HG03571 (cell line): ENCODE results near the gene DNMBP.
"Not testable (repeated sequence)": the region's sequence is repeated elsewhere in the genome, so short reads cannot be mapped to it uniquely, and the experiment has no call there.

ENCODE experiments used
- ATAC-seq: cut with Tn5 transposase; IDR thresholded peaks from one replicate; pipeline ENCODE4 v1.9.1; 2021; ENCODE audit not compliant: unreplicated experiment

DNMBP gene

DNA sequence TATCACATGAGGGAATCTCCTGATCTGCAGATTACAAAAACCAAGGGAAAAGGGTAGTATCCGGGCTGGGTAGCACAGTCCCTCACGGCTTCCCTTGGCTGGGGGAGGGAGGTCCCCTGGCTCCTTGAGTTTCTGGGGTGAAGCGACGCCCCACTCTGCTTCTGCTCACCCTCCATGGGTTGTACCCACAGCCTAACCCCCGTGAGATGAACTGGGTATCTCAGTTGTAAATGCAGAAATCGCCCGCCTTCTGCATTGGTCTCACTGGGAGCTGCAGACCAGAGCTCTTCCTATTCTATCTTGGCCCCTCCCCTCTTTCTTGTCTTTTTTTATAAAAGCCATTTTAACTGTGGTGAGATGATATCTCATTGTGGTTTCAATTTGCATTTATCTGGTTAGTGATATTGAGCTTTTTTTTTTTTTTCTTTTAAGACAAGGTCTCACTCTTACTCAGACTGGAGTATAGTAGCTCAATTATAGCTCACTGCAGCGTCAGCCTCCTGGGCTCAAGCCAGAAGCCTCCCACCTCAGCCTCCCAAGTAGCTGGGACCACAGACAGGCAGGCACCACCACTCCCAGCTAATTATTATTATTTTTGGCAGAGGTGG lies 139.5 kb downstream of the DNMBP start:
- ATAC-seq: no peak

DNA sequence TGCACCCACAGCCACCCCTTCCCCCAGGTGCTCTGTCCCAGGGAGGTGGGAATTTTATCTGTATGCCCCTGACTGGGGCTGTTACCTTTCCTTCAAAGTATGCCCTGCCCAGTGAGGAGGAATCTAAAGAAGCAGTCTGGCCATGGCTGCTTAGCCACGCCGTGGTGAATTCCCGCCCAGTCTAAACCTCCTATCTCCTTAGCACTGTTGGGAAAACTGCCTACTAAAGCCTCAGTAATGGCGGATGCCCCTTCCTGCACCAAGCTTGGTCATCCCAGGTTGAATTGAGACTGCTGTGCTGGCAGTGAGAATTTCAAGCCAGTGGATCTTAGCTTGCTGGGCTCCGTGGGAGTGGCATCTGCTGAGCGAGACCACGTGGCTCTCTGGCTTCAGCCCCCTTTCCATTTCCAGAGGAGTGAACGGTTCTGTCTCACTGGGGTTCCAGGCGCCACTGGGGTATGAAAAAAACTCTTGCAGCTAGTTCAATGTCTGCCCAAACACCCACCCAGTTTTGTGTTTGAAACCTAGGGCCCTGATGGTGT lies 140.1 kb downstream of the DNMBP start:
- no peak for ATAC-seq

- ATAC-seq: not testable (repeated sequence)
Observed at GRCh38 chr10:99867250-99867649, 142.5 kb downstream of the DNMBP start.

GRCh38 chr10:99863535-99864240 lies 146.1 kb downstream of the DNMBP start:
- not testable (repeated sequence) for ATAC-seq

DNA sequence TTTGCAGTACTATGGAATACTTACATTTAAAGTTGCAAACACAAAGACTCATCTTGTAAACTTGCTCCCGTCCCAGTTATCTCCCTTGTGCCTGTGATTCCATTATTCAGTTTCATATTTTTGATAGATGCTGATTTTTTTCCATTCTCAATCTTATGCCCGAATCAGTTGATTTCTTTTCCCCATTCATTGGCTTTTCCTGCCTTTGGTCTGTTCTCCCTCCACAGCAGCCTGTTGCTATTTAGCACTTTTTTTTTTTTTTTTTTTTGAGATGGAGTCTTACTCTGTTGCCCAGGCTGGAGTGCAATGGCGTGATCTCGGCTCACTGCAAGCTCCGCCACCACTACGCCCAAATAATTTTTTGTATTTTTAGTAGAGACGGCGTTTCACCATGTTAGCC lies 149.3 kb downstream of the DNMBP start:
- no peak for ATAC-seq

DNA sequence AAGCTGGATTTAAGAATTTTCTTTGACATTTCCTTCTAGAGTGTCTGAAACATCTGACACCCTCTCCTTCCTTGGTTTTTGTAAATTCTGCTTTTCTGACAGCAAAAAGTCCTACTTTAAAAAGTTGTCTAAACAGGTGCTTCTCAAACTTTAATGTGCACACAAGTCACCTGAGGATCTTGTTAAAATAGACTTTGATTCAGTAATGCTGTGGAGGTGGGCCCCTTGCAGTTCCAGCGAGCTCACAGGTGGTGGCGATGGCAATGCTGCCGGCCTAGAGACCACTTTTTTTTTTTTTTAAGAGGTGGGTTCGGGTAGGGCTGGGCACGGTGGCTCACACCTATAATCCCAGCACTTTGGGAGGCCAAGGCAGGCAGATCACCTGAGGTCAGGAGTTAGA lies 150.2 kb downstream of the DNMBP start:
- no peak for ATAC-seq

GRCh38 chr10:99858849-99859248 lies 150.9 kb downstream of the DNMBP start:
- ATAC-seq: no peak

- no peak for ATAC-seq
Observed at GRCh38 chr10:99855479-99856071, 154.2 kb downstream of the DNMBP start.

DNA sequence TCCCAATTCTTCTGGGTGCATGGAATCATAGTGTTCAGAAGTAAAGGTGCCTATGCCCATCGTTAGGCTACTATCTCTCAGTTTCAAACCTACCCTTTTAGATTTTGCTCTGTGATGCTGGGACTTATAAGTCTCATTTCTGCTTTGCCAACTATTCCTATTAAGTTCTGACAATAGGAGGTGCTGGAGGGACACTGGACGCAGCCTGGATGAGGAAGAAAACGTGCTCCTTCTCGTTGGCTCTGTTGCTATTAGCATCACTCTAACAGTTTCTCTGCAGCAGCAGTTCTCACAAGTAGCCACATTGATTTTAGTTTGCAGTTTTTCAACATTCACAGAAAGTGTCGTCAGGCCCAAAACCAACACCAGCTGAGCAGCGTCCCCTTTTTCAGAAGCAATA lies 154.9 kb downstream of the DNMBP start:
- ATAC-seq: no peak

GRCh38 chr10:99853655-99854054 lies 156.1 kb downstream of the DNMBP start:
- no peak for ATAC-seq

GRCh38 chr10:99852481-99853213 lies 157.1 kb downstream of the DNMBP start:
- no peak for ATAC-seq

- ATAC-seq: no peak
Observed at GRCh38 chr10:99851825-99852224, 157.9 kb downstream of the DNMBP start.

DNA sequence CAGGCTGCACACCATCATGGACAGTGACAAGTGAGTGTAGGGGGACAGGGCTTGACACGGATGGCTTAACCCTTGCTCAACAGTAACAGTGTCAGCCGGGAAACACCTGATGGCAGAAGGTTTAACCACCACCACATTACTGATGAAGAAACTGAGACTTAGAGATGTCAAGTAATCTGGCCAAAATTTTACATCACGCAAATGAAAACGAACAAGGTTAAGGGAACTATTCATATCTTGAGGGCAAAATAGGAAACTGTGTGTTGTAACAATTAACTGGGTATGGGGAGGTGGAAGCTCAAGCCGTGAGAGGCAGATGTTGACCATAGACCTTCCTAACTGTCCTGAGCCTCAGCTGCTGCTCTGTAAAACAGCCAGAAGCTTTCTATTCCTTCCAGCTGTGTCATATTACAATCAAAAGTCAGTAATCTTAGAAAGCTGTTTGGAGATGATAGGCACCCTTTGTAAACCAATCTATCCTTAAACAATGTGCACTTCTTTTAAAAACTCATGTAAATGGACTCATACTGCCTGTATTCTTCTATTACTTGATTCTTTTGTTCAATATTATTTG lies 158.9 kb downstream of the DNMBP start:
- ATAC-seq: no peak

- no peak for ATAC-seq
Observed at GRCh38 chr10:99850021-99850766, 159.6 kb downstream of the DNMBP start.

GRCh38 chr10:99849536-99849935 lies 160.2 kb downstream of the DNMBP start:
- ATAC-seq: no peak

- ATAC-seq: no peak
Observed at GRCh38 chr10:99849057-99849456, 160.7 kb downstream of the DNMBP start.

GRCh38 chr10:99845837-99846382 lies 163.8 kb downstream of the DNMBP start:
- ATAC-seq: no peak

DNA sequence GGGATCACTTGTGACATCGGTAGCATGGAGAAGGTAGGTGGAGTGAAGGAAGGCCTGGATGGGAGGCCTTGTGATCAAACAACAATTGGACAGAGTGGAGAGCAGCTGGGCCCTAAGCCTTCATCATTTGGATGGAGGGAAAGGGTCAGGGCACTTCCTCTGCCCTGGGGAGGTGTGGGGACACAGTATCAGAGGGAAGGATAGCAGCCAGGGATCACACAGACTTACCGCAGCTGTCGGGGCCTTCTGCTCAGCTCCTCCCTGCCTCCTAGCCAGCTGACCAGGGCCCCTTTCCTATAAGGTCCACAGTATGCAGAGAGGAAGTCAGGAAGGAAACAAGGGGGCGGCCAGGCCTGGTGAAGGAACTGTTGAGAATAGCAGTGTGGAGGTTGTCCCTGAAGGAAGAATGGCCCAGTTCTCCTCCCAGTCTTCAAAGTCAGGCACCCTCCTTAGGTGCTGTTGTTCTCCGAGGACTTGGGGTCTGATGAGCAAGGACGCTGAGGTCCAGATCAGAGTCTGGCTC lies 165.3 kb downstream of the DNMBP start:
- ATAC-seq: no peak

DNA sequence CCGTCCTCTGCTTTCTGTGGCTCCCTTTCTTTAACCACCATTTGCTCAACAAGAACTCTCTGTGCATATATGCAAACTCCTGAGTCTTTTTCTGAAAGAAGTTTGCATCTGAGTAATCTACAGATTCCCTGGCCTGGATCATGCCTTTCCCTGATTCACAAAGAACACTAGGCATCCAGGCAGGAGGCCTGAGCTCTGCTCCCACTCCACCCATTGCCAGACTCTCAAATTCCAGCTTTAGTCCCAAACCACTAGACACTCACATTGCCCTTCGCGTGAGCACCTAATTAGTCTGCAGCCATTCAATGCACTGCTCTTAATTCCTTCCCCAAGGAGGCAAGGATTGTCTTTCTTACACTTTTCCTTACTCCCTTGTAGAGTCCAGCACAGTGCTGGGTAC lies 166.4 kb downstream of the DNMBP start:
- no peak for ATAC-seq

- no peak for ATAC-seq
Observed at GRCh38 chr10:99841746-99842145, 168.0 kb downstream of the DNMBP start.
